ENCODE data around the gene CRYBB2. TPM values are rescaled to one million over a fixed set of nuclear protein-coding genes. Genes with fewer than 3 reads are reported as not detected.
"Not testable (repeated sequence)": the region's sequence is repeated elsewhere in the genome, so short reads cannot be mapped to it uniquely, and the experiment has no call there.

Gene CRYBB2
- total RNA-seq, 1 donor from 2014 or later = not detected

DNA sequence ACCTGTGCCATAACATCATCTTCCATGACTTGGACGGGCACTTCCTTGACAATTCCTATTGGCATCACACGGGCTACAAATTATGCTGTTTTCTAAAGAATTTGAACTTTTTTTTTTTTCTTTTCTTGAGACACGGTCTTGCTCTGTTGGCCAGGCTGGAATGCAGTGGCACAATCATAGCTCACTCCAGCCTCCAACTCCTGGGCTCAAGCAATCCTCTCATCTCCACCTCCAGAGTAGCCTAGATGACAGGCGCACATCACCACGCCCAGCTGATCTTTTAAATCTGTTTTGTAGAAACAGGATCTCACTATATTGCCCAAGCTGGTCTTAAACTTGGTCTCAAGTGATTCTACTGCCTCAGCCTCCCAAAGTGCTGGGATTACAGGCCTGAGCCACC lies 23.1 kb upstream of the CRYBB2 start:
- intact Hi-C loops (cut with micrococcal nuclease) = no loop called here
- ATAC-seq (no peak), DNase-seq (no peak)

- ATAC-seq = no peak
- no peak for DNase-seq
- intact Hi-C loops (cut with micrococcal nuclease) = no loop called here
Measured at GRCh38 chr22:25197340-25197739, 22.1 kb upstream of the CRYBB2 start.

GRCh38 chr22:25199731-25200520 lies 19.5 kb upstream of the CRYBB2 start, which contains the start of gene CRYBB3:
TSS of gene CRYBB3 (plus strand) at chr22:25199858. CDS start at chr22:25201397, 1,539 bp downstream.
- DNase-seq (no peak), ATAC-seq (no peak)
- intact Hi-C loops (cut with micrococcal nuclease) = no loop called here

DNA sequence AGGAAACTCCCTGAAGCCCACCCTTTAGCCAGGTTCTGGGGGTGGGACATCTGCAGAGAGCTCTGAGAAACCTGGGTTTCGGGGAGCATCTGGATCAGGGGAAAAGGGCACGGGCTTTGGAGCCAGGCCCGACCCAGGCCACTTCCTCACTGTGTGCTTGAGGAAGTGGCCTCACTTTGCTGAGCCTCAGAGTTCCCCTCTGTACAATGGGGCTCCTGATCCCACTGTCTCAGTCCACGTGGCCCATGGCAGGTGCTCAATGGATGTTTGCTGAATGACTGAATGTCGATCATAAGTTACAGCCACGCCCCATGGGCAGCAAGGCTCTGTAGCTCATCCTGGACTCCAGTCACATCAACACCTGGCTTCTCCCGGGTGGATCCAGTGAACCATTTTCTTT lies 18.5 kb upstream of the CRYBB2 start:
- DNase-seq = no peak
- intact Hi-C loops (cut with micrococcal nuclease) = no loop called here
- ATAC-seq = no peak

- ATAC-seq (no peak), DNase-seq (no peak)
- intact Hi-C loops (cut with micrococcal nuclease) = no loop called here
Measured at GRCh38 chr22:25201557-25202273, 17.7 kb upstream of the CRYBB2 start.

DNA sequence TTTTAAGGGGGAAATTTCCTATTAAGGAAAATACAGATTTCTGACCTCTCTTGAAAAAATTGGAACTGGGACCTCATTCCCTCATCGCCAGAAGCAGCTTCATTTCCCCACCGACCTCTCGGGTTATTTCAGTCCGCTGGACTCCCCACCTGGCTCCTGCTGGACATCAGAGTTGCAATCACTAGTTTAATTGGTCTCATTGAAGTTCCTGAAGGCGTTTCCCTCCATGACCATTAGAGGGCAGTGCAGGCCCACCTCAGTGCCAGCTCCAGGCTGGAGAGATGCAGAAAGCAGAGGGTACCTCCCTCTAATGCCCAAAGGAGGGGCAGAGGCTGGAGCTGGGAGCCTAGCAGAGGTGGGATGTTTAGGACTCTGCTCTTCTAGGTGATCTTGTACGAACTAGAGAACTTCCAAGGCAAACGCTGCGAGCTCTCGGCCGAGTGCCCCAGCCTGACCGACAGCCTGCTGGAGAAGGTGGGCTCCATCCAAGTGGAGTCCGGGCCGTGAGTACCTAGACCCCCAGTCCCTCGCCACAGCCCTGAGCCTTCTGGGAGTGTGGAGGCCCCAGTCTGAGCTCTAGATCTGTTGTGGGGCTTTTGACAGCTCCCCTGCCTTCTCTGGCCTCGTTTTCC lies 17.0 kb upstream of the CRYBB2 start:
- DNase-seq (peak; percentile 44), ATAC-seq (peak; percentile 63)
- intact Hi-C loops (cut with micrococcal nuclease) = no loop called here

DNA sequence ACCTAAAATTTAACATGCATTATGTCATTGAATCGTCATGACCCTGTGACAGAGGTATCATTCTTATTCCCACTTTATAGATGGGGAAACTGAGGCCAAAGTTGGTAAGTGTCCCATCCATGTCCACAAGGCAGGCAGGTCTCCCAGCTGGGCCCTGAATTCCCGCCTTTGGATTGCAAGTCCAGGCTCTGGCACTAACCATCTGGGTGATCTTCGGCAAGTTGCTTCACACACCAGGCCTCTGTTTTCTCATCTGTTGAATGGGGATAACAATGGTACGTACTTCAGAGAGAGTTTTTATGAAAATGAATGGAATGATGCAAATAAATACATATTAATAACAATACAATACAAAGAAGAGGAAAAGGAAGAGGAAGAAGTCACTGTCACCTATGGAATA lies 16.4 kb upstream of the CRYBB2 start:
- ATAC-seq = no peak
- intact Hi-C loops (cut with micrococcal nuclease) = no loop called here
- no peak for DNase-seq

GRCh38 chr22:25204547-25204946 lies 14.9 kb upstream of the CRYBB2 start:
- intact Hi-C loops (cut with micrococcal nuclease); DNase-seq; ATAC-seq: not testable (repeated sequence)

- ATAC-seq (no peak), DNase-seq (no peak)
- intact Hi-C loops (cut with micrococcal nuclease) = no loop called here
Measured at GRCh38 chr22:25205847-25206246, 13.6 kb upstream of the CRYBB2 start.

- DNase-seq (no peak), ATAC-seq (no peak)
- intact Hi-C loops (cut with micrococcal nuclease) = no loop called here
Measured at GRCh38 chr22:25206998-25207397, 12.4 kb upstream of the CRYBB2 start.

- intact Hi-C loops (cut with micrococcal nuclease) = no loop called here
- DNase-seq = no peak
- ATAC-seq = no peak
Measured at GRCh38 chr22:25207553-25208157, 11.8 kb upstream of the CRYBB2 start.

DNA sequence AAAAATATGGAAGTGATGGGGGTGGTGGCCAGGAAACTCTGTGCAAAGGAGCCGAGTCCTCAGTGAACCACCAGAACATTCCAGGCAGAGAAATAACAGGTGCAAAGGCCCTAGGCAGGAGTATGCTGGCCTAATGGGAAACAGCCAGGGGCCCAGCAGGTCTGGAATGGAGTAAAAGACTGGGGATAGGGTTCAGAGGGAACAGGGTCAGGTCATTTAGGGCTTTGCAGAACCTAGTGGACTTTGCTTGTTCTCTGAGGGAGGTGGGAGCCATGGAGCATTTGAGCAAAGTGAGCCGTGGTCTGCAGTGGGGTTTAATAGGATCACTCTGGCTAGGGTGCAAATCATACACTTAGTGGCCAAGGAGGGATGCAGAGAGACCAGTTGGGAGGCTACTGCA lies 11.1 kb upstream of the CRYBB2 start:
- ATAC-seq (no peak), DNase-seq (no peak)
- intact Hi-C loops (cut with micrococcal nuclease) = no loop called here

DNA sequence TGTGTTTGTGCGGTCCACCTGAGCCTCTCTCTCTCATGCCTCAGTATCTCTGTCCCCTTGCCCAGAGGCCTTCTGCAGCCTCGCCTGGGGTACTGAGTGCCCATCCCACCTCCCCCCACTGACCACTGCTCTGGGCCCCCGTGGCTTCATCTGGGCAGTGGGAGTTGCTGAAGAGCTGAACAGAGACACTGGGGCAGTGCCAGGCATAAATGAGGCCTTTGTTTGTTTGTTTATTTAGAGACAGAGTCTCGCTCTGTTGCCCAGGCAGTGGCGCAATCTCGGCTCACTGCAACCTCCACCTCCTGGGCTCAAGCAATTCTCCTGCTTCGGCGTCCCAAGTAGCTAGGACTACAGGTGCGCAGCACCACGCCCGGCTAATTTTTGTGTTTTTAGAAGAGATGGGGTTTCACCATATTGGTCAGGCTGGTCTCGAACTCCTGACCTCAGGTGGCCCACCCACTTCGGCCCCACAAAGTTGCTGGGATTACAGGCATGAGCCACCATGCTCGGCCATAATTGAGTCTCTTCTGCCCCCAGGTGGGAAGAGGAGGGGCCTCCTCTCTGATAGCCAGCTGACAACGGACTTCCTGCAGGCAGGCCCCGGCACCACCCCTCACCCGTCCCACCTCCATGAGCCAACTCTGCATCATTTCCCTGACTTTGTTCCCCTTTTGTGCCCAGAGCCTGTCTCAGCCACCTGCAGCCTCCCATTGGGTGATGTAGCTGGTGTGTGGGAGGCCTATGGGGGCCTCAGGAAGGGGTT lies 10.5 kb upstream of the CRYBB2 start:
- DNase-seq (no peak), ATAC-seq (no peak)
- intact Hi-C loops (cut with micrococcal nuclease) = no loop called here

DNA sequence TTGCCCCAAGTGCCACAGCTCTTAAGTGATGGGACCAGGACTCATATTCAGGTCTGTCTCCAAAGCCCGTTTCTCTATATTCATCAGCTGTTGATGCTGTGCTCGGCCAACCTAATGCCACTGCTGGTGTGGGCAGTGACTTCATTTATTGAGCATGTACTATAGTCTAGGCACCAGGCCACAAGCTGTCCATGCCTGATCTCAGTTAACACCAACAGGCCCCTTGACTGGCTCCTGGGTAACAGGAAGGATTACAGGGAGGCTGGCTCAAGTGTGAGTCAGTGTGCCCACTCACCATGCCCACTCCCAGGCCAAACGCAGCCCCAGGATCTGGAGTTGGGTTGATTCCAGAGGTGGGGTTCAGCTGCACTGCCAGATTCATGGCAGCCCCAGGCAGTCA lies 8.6 kb upstream of the CRYBB2 start:
- intact Hi-C loops (cut with micrococcal nuclease) = no loop called here
- DNase-seq = no peak
- no peak for ATAC-seq

DNA sequence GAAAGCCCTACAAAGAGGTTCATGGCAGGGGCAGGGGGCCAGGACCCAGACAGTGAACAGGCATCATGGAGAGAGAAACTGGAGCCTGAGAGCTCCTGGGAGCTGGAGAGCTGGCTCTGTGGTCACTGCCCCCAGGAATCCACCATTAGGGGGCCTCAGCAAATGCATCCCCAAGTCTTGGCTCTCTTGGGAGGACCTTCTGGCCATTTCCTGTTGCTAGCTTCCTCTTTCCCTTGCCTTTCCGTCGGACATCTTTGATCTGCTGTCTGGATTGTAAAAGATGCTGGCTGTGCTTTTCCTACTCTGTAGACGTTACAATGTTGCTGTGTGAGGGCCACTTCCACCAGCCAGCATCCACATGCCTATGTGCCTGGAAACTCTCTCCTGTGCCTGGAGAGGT lies 7.1 kb upstream of the CRYBB2 start:
- intact Hi-C loops (cut with micrococcal nuclease) = no loop called here
- DNase-seq = no peak
- ATAC-seq = no peak

DNA sequence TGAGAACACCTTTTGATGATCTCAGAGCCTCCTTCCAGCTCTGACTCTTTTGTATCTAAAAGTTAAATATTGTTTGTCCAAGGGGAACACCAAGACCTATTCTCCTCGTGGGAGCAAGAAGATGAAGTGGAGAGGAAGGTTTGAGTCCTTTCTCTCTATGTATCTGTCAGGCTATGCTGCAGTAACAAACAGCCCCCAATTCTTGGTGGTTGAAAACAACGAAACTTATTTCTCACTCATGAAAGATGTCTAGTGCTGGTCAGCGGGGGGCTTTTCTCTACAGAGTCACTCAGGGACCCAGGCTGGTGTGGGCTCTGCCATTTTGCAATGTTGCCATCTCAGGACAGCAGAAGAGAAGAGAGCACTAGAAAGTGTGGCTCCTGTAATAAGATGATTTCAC lies 6.2 kb upstream of the CRYBB2 start:
- ATAC-seq = no peak
- DNase-seq = no peak
- intact Hi-C loops (cut with micrococcal nuclease) = no loop called here

- DNase-seq (no peak), ATAC-seq (no peak)
- intact Hi-C loops (cut with micrococcal nuclease) = no loop called here
Measured at GRCh38 chr22:25216230-25216629, 3.2 kb upstream of the CRYBB2 start.

DNA sequence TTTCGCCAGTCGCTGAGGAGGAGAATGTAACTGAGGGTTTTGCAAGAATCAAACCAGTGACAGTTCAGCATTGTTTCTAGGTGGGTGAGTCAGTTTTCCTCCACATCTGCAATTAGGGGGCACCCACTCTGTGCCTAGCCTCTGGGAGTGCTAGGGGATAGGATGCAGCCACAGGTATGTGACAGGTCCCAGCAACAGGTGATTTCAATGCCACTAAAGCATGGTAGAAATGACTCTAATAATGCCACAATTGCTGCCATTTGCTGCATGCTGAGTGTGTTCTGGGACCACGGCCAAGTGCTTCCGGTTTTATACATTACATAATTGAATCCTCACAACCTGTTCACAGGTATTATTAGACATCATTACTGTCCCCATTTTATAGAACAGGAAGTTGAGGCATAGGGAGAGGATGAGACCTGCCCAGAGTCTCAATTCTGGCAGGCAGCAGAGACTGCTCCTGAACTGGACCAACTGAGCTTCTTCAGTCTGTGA lies 556 bp downstream of the CRYBB2 start:
- ATAC-seq (no peak), DNase-seq (no peak)
- intact Hi-C loops (cut with micrococcal nuclease) = no loop called here

DNA sequence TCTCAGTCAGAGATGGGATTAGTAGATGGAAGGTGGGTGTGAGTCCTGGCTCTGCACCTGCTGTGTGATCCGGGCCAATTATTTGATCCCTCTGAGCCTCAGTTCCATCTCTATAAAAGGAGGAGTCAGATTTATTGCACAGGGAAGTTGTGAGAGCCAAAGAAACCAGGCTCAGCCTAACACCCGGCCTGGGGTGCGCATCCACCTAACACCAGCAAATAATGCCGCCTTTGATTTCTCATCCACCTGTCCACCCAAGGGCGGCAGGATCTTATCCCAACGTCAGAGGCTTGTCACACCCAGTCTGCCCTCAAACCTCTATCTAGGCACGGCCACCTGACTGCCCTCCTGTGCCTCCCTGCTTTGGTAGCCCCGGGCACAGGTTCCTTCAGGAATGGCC lies 2.4 kb downstream of the CRYBB2 start:
- ATAC-seq (no peak), DNase-seq (no peak)
- intact Hi-C loops (cut with micrococcal nuclease) = no loop called here

Data from left ventricle myocardium superior (tissue), 1 donor.